GM12878 (cell line): ENCODE results near the gene SETBP1. TPM values are rescaled to one million over a fixed set of nuclear protein-coding genes. Genes with fewer than 3 reads are reported as not detected.

Source experiments
- ATAC-seq: fragments of 200-7000 bp; cut with Tn5 transposase; 3 replicates; pipeline ENCODE4 v1.9.1; 2020; ENCODE audit warnings: mild to moderate bottlenecking, moderate library complexity
- BruUV-seq: library from RNA; stranded (reverse); fragments of 400-500 nt; replicated peaks from 2 replicates; lab custom pipeline; 2021; lab: Mats Ljungman, UMichigan
- CTCF ChIA-PET: fragments of 300-600 bp; sonication (Branson Sonifier 250); formaldehyde crosslinking; extraction: SDS; loops from one replicate; lab custom pipeline; 2021; ENCODE audit warnings: inconsistent platforms; lab: Yijun Ruan, JAX
- POLR2A ChIA-PET: fragments of 350-600 bp; formaldehyde crosslinking; extraction: SDS; loops from one replicate; lab custom pipeline; 2021; ENCODE audit warnings: inconsistent platforms; lab: Charles Lee
- RAD21 ChIA-PET: fragments of 300-600 bp; sonication (Branson Sonifier 250); formaldehyde crosslinking; loops from one replicate; lab custom pipeline; 2023; ENCODE audit warnings: antibody characterized with exemption; ENCODE audit not compliant: unreplicated experiment; lab: Charles Lee
- SMC1A ChIA-PET: fragments of 300-600 bp; sonication (Branson Sonifier 250); formaldehyde crosslinking; loops from one replicate; lab custom pipeline; 2023; ENCODE audit not compliant: unreplicated experiment, uncharacterized antibody; lab: Charles Lee
- DNase-seq: peaks from one replicate; pipeline ENCODE4 v3.0.0-alpha.2; 2011; ENCODE audit warnings: low read depth, low spot score
- FAIRE-seq: peaks from 3 replicates; lab custom pipeline; 2011; peaks lifted over from hg19 to GRCh38; lab: Jason Lieb, UNC
- H2AFZ ChIP-seq: 2 replicates; pipeline ENCODE4 v1.6.0; 2011; ENCODE audit warnings: low read depth, low read length, control low read depth; ENCODE audit not compliant: control insufficient read depth
- H3K27ac ChIP-seq: 2 replicates; pipeline ENCODE4 v1.5.1; 2011; ENCODE audit warnings: control low read depth; ENCODE audit not compliant: control insufficient read depth, insufficient read depth
- H3K27me3 ChIP-seq, 2 experiments: replicated peaks in 1 of 2; 2 replicates each; pipeline versions ENCODE4 v1.6.0 to v1.6.1; 2011; ENCODE audit warnings: low read length in 1 of 2; ENCODE audit not compliant: control insufficient read depth in 2 of 2, insufficient read depth in 2 of 2
- H3K36me3 ChIP-seq, 2 experiments: 2 replicates each; pipeline ENCODE4 v1.5.1; 2011; ENCODE audit warnings: low read length in 1 of 2; ENCODE audit not compliant: control insufficient read depth in 2 of 2, insufficient read depth in 2 of 2
- H3K4me1 ChIP-seq: 2 replicates; pipeline ENCODE4 v1.6.1; 2011; ENCODE audit warnings: mild to moderate bottlenecking, low read length, moderate library complexity, mixed read lengths; ENCODE audit not compliant: control insufficient read depth, insufficient read depth
- H3K4me2 ChIP-seq: 2 replicates; pipeline ENCODE4 v1.6.0; 2011; ENCODE audit warnings: control low read depth; ENCODE audit not compliant: control insufficient read depth, insufficient read depth
- H3K4me3 ChIP-seq: fragments of 200-600 bp; sonication (generic); 2 replicates; pipeline ENCODE4 v1.5.1; 2016
- H3K79me2 ChIP-seq: 2 replicates; pipeline ENCODE4 v1.6.0; 2011; ENCODE audit warnings: low read length; ENCODE audit not compliant: control insufficient read depth, insufficient read depth
- H3K9ac ChIP-seq: 2 replicates; pipeline ENCODE4 v1.8.0; 2011; ENCODE audit warnings: low read length, control low read depth, mixed read lengths; ENCODE audit not compliant: control insufficient read depth, insufficient read depth
- H3K9me3 ChIP-seq: replicated peaks from 3 replicates; pipeline ENCODE4 v1.5.1; 2011; ENCODE audit warnings: mild to moderate bottlenecking, low read length; ENCODE audit not compliant: control insufficient read depth, insufficient read depth
- H4K20me1 ChIP-seq: 2 replicates; pipeline ENCODE4 v1.6.0; 2011; ENCODE audit not compliant: control insufficient read depth, insufficient read depth
- ASH2L ChIP-seq: fragments of 300-600, 200-600 bp; sonication (generic); IDR thresholded peaks from 2 replicates; pipeline ENCODE4 v1.6.1; 2017; ENCODE audit warnings: low read depth, mild to moderate bottlenecking, borderline replicate concordance
- E2F4 ChIP-seq: IDR thresholded peaks from 2 replicates; pipeline ENCODE4 v1.6.1; 2012; ENCODE audit warnings: low read depth, low read length, improper control_type of control experiment
- IRF5 ChIP-seq: fragments of 450-650 bp; IDR thresholded peaks from 2 replicates; pipeline ENCODE4 v1.6.1; 2017; ENCODE audit warnings: borderline replicate concordance
- NFYA ChIP-seq: IDR thresholded peaks from 2 replicates; pipeline ENCODE4 v1.6.1; 2011; ENCODE audit warnings: low read depth, mild to moderate bottlenecking, low read length, improper control_type of control experiment, borderline replicate concordance
- RAD51 ChIP-seq: fragments of 450-650 bp; IDR thresholded peaks from 2 replicates; pipeline ENCODE4 v1.6.1; 2016; ENCODE audit warnings: moderate library complexity, mild to moderate bottlenecking, inconsistent platforms
- SKIL ChIP-seq: fragments of 450-650 bp; IDR thresholded peaks from 2 replicates; pipeline ENCODE4 v1.6.1; 2017; ENCODE audit warnings: mild to moderate bottlenecking, low read depth, inconsistent platforms; ENCODE audit not compliant: poor library complexity, severe bottlenecking
- TAF1 ChIP-seq: IDR thresholded peaks from 2 replicates; pipeline ENCODE4 v1.6.1; 2011; ENCODE audit warnings: mild to moderate bottlenecking, low read depth, low read length, borderline replicate concordance
- TCF12 ChIP-seq: IDR thresholded peaks from 2 replicates; pipeline ENCODE4 v1.6.1; 2011; ENCODE audit warnings: low read depth, mild to moderate bottlenecking, low read length
- ZNF622 ChIP-seq: fragments of 450-650 bp; IDR thresholded peaks from 2 replicates; pipeline ENCODE4 v1.6.1; 2017; ENCODE audit warnings: mild to moderate bottlenecking, inconsistent platforms
- WGBS: methylation state at CpG from one replicate; pipeline ENCODE4 v1.1.6; 2016; ENCODE audit warnings: low lambda C conversion rate; ENCODE audit not compliant: insufficient replicate concordance, insufficient coverage; ENCODE audit errors: missing lambda C conversion rate; 5-methylcytosine and 5-hydroxymethylcytosine counted together
- in situ Hi-C: fragments of 300-500 bp; cut with MboI; formaldehyde crosslinking; loops from 9 replicates; pipeline ENCODE4 v1.14.3; 2018; ENCODE audit warnings: mixed read lengths
- intact Hi-C: fragments of 100-400 bp; cut with micrococcal nuclease; formaldehyde crosslinking; loops from one replicate; pipeline ENCODE4 v1.14.2; 2022; ENCODE audit not compliant: unreplicated experiment
- polyA plus RNA-seq, 11 experiments: library from polyadenylated mRNA; depleted of rRNA in 4 of 11; unstranded in 6 of 11; stranded (reverse) in 5 of 11; fragments of >200 nt; fragmentation: Nextera tagmentation in 4 of 11; fragmentation: Illumina TruSeq in 1 of 11; extraction: Ambion mirVana in 4 of 11; extraction: Trizol in 1 of 11; gene quantifications; 1 replicate in 1 of 11; 2 replicates in 10 of 11; pipeline versions ENCODE4 v1.2.1 to v1.2.3, GENCODE V29; 2011 to 2016; ENCODE audit warnings: inconsistent platforms in 2 of 11, missing spikeins in 2 of 11, low read depth in 1 of 11
- total RNA-seq, 4 experiments: library from RNA; depleted of rRNA in 3 of 4; stranded (reverse); fragments of >200 nt in 3 of 4; fragmentation: Illumina TruSeq in 1 of 4; extraction: Trizol in 1 of 4; gene quantifications; 2 replicates each; pipeline versions ENCODE4 v1.2.1 to v1.2.3, GENCODE V29; 2013 to 2021

SETBP1 gene
- total and polyA plus RNA-seq, 10 of the 15 experiments (the other 5 are each of a cell fraction or from before 2014, with no cell fraction given), result 0.99 to 29.7 (median 8.3) TPM

GRCh38 chr18:45107425-45107824 is 426.7 kb downstream of the SETBP1 start:
- H3K36me3 ChIP-seq, result no peaks in the 10 kb centered on the region
- H3K4me2 ChIP-seq, result no peak overlapping the region
- no peak overlapping the region for H3K9ac ChIP-seq
- 93% methylated on average over 1 of the region's 1 CpG for WGBS
- H3K27ac ChIP-seq, result no peak overlapping the region
- POLR2A ChIA-PET, result interaction anchor here (1.0 kb wide), 1 partner anchor 14 kb away, joined by 4 read pairs; no protein-coding TSS in a partner anchor
- intact Hi-C loops (loop anchor here (5.0 kb wide), 2 partner anchors 105 to 195 kb away; no protein-coding TSS in a partner anchor), in situ Hi-C loops (no loop called here)
- BruUV-seq, result no TSS peak
- H3K79me2 ChIP-seq, result no peaks in the 10 kb centered on the region
- SMC1A ChIA-PET, result interaction anchor here (0.9 to 6.9 kb wide), 11 partner anchors 10 to 204 kb away, joined by 3 to 46 read pairs (median 4); no protein-coding TSS in a partner anchor
- H3K4me1 ChIP-seq, result peaks cover 42% of the 10 kb centered on the region
- no peaks in the 10 kb centered on the region for H3K27me3 ChIP-seq
- no peak for FAIRE-seq
- TF ChIP-seq ZNF622 (no peak), TCF12 (no peak), RAD51 (no peak)
- no peak for DNase-seq
- RAD21 ChIA-PET, result interaction anchor here (0.9 to 6.3 kb wide), 5 partner anchors 9 to 218 kb away, joined by 3 to 37 read pairs (median 4); no protein-coding TSS in a partner anchor
- H4K20me1 ChIP-seq, result no peaks in the 10 kb centered on the region
- no peak for ATAC-seq
- H3K9me3 ChIP-seq, result peaks cover 1% of the 10 kb centered on the region; the same call in 2 of the 3 replicates
- CTCF ChIA-PET, result interaction anchor here (1.3 to 5.8 kb wide), 4 partner anchors 8 to 105 kb away, joined by 3 to 25 read pairs (median 6); no protein-coding TSS in a partner anchor
- no peak overlapping the region for H3K4me3 ChIP-seq
- H2AFZ ChIP-seq, result no peak overlapping the region

GRCh38 chr18:45108754-45109153 is 428.1 kb downstream of the SETBP1 start:
- ChIA-PET SMC1A (interaction anchor here (0.6 to 3.0 kb wide), 6 partner anchors 13 to 104 kb away, joined by 3 to 8 read pairs (median 4); no protein-coding TSS in a partner anchor), POLR2A (no interaction called here), CTCF (interaction anchor here (1.3 to 5.8 kb wide), 3 partner anchors 16 to 104 kb away, joined by 3 to 25 read pairs (median 3); no protein-coding TSS in a partner anchor), RAD21 (interaction anchor here (1.5 kb wide), 1 partner anchor 88 kb away, joined by 6 read pairs; no protein-coding TSS in a partner anchor)
- Histone ChIP-seq H3K27ac (no peak overlapping the region), H3K27me3 (no peaks in the 10 kb centered on the region), H3K4me1 (peaks cover 29% of the 10 kb centered on the region), H3K9me3 (peaks cover 1% of the 10 kb centered on the region; the same call in 2 of the 3 replicates), H2AFZ (no peak overlapping the region), H3K9ac (no peak overlapping the region), H3K79me2 (no peaks in the 10 kb centered on the region), H3K4me3 (no peak overlapping the region), H3K36me3 (no peaks in the 10 kb centered on the region), H3K4me2 (no peak overlapping the region), H4K20me1 (no peaks in the 10 kb centered on the region)
- over 99% methylated on average over 7 of the region's 7 CpGs for WGBS
- DNase-seq, result no peak
- ATAC-seq, result no peak
- intact Hi-C loops (loop anchor here (5.0 kb wide), 2 partner anchors 104 to 196 kb away; no protein-coding TSS in a partner anchor), in situ Hi-C loops (no loop called here)
- FAIRE-seq, result no peak
- no TSS peak for BruUV-seq
- TF ChIP-seq TAF1, result no peak
- TF ChIP-seq ASH2L, result no peak
- TF ChIP-seq IRF5, result no peak
- no peak for TF ChIP-seq E2F4
- no peak for TF ChIP-seq SKIL
- no peak for TF ChIP-seq NFYA
